SK-N-SH treated with all-trans-retinoic acid at 6 μM for 48 hours (cell line): ENCODE results near the gene TMSB15C.

Experiments used
- ATAC-seq: fragments of 200-7000 bp; cut with Tn5 transposase; 3 replicates; pipeline ENCODE4 v1.9.1; 2020; ENCODE audit warnings: mild to moderate bottlenecking, moderate library complexity
- ARNTL ChIP-seq: fragments of 450-650 bp; formaldehyde crosslinking; IDR thresholded peaks from 2 replicates; pipeline ENCODE4 v1.5.0; 2020; ENCODE audit warnings: low read depth, mild to moderate bottlenecking, moderate library complexity, borderline replicate concordance
- BACH2 ChIP-seq: fragments of 250-450 bp; sonication (Bioruptor Pico); IDR thresholded peaks from 2 replicates; pipeline ENCODE4 v1.9.0; 2021; ENCODE audit warnings: mild to moderate bottlenecking, borderline replicate concordance
- CREB5 ChIP-seq: fragments of 250-450 bp; sonication (Bioruptor Pico); IDR thresholded peaks from 2 replicates; pipeline ENCODE4 v1.5.1; 2020; ENCODE audit warnings: low read depth, mild to moderate bottlenecking, moderate library complexity
- CSDC2 ChIP-seq: fragments of 250-450 bp; sonication (Bioruptor Pico); IDR thresholded peaks from 2 replicates; pipeline ENCODE4 v1.5.0; 2020; ENCODE audit warnings: mild to moderate bottlenecking, moderate library complexity
- CSRNP3 ChIP-seq: fragments of 250-450 bp; sonication (Bioruptor Pico); IDR thresholded peaks from 2 replicates; pipeline ENCODE4 v1.5.1; 2021; ENCODE audit warnings: mild to moderate bottlenecking, moderate library complexity
- ISL1 ChIP-seq: fragments of 250-450 bp; sonication (Bioruptor Pico); IDR thresholded peaks from 2 replicates; pipeline ENCODE4 v2.1.2; 2022; ENCODE audit warnings: mild to moderate bottlenecking, moderate library complexity
- PATZ1 ChIP-seq: fragments of 250-450 bp; sonication (Bioruptor Pico); IDR thresholded peaks from 2 replicates; pipeline ENCODE4 v1.8.0; 2020; ENCODE audit warnings: mild to moderate bottlenecking, moderate library complexity, borderline replicate concordance
- POU6F1 ChIP-seq: fragments of 250-450 bp; sonication (Bioruptor Pico); IDR thresholded peaks from 2 replicates; pipeline ENCODE4 v1.8.0; 2021; ENCODE audit warnings: low read depth, mild to moderate bottlenecking, moderate library complexity, borderline replicate concordance
- PPARA ChIP-seq: fragments of 250-450 bp; sonication (Bioruptor Pico); IDR thresholded peaks from 2 replicates; pipeline ENCODE4 v1.5.0; 2020; ENCODE audit warnings: mild to moderate bottlenecking, borderline replicate concordance
- SNAI2 ChIP-seq: fragments of 250-450 bp; sonication (Bioruptor Pico); IDR thresholded peaks from 2 replicates; pipeline ENCODE4 v1.5.0; 2020; ENCODE audit warnings: mild to moderate bottlenecking, moderate library complexity
- TCF4 ChIP-seq: fragments of 250-450 bp; sonication (Bioruptor Pico); IDR thresholded peaks from 2 replicates; pipeline ENCODE4 v1.8.0; 2021; ENCODE audit warnings: mild to moderate bottlenecking, moderate library complexity, borderline replicate concordance
- TOX ChIP-seq: fragments of 250-450 bp; sonication (Bioruptor Pico); IDR thresholded peaks from 2 replicates; pipeline ENCODE4 v1.8.0; 2021; ENCODE audit warnings: mild to moderate bottlenecking, moderate library complexity, borderline replicate concordance
- TSHZ2 ChIP-seq: fragments of 250-450 bp; sonication (Bioruptor Pico); IDR thresholded peaks from 2 replicates; pipeline ENCODE4 v1.5.0; 2020; ENCODE audit warnings: mild to moderate bottlenecking, moderate library complexity
- ZC3H10 ChIP-seq: fragments of 250-450 bp; sonication (Bioruptor Pico); IDR thresholded peaks from 2 replicates; pipeline ENCODE4 v1.5.1; 2021; ENCODE audit warnings: mild to moderate bottlenecking, moderate library complexity
- ZFP3 ChIP-seq: fragments of 250-450 bp; sonication (Bioruptor Pico); IDR thresholded peaks from 2 replicates; pipeline ENCODE4 v1.5.0; 2020; ENCODE audit warnings: mild to moderate bottlenecking, moderate library complexity

Gene TMSB15C

GRCh38 chrX:104117759-104118158, 41.7 kb upstream of the TMSB15C start (continued):
- TF ChIP-seq PATZ1 (CRISPR knock-in tag) (no peak), CSDC2 (CRISPR knock-in tag) (no peak), PPARA (CRISPR knock-in tag) (no peak), TCF4 (CRISPR knock-in tag) (no peak), CREB5 (CRISPR knock-in tag) (no peak), BACH2 (CRISPR knock-in tag) (no peak), TOX (CRISPR knock-in tag) (no peak)

GRCh38 chrX:104113222-104113965, 37.4 kb upstream of the TMSB15C start:
- peak; percentile 85 for ATAC-seq

More at GRCh38 chrX:104113222-104113965, 37.4 kb upstream of the TMSB15C start:
- TF ChIP-seq ZC3H10, result no peak
- no peak for TF ChIP-seq POU6F1 (CRISPR knock-in tag)
- TF ChIP-seq PATZ1 (CRISPR knock-in tag), result no peak
- no peak for TF ChIP-seq ARNTL (CRISPR knock-in tag)
- no peak for TF ChIP-seq PPARA (CRISPR knock-in tag)
- TF ChIP-seq ZFP3, result no peak
- no peak for TF ChIP-seq BACH2 (CRISPR knock-in tag)
- no peak for TF ChIP-seq ISL1 (CRISPR knock-in tag)
- no peak for TF ChIP-seq CSRNP3 (CRISPR knock-in tag)
- no peak for TF ChIP-seq TOX (CRISPR knock-in tag)
- TF ChIP-seq SNAI2 (CRISPR knock-in tag), result no peak
- no peak for TF ChIP-seq TSHZ2 (CRISPR knock-in tag)
- no peak for TF ChIP-seq CREB5 (CRISPR knock-in tag)
